GM19351 (cell line): ENCODE measurements around the gene SCN5A.

Experiments
- ATAC-seq: cut with Tn5 transposase; IDR thresholded peaks from one replicate; pipeline ENCODE4 v1.9.1; 2021; ENCODE audit warnings: mild to moderate bottlenecking, moderate library complexity; ENCODE audit not compliant: unreplicated experiment

The SCN5A gene

GRCh38 chr3:38516669-38517068, 132.8 kb downstream of the SCN5A start:
- no peak for ATAC-seq

- ATAC-seq: no peak
Observed at GRCh38 chr3:38515367-38515766, 134.1 kb downstream of the SCN5A start.

- ATAC-seq: no peak
Observed at GRCh38 chr3:38511546-38511945, 137.9 kb downstream of the SCN5A start.

GRCh38 chr3:38510631-38511030, 138.9 kb downstream of the SCN5A start:
- ATAC-seq: no peak

- ATAC-seq: no peak
Observed at GRCh38 chr3:38509732-38510131, 139.8 kb downstream of the SCN5A start.

- peak; percentile 100 for ATAC-seq
Observed at GRCh38 chr3:38507120-38507519, 142.4 kb downstream of the SCN5A start.

GRCh38 chr3:38500688-38501417, 148.6 kb downstream of the SCN5A start:
- ATAC-seq: no peak
